ENCODE measurements around the gene ABCB1. TPM values are rescaled to one million over a fixed set of nuclear protein-coding genes. Genes with fewer than 3 reads are reported as not detected.

The ABCB1 gene
- total RNA-seq, 1 donor from 2014 or later, result not detected

- Mint-ChIP-seq H3K9me3 (ENCODE audit: unreplicated experiment) (no peaks in the 10 kb centered on the region), H3K4me3 (ENCODE audit: unreplicated experiment) (no peak overlapping the region), H3K27me3 (ENCODE audit: unreplicated experiment) (peaks cover 5% of the 10 kb centered on the region), H3K27ac (ENCODE audit: unreplicated experiment) (no peak overlapping the region), H3K4me1 (ENCODE audit: unreplicated experiment) (no peaks in the 10 kb centered on the region), H3K36me3 (ENCODE audit: unreplicated experiment) (no peaks in the 10 kb centered on the region)
- DNase-seq (ENCODE audit: extremely low spot score, unreplicated experiment), result no peak
- TF ChIP-seq CTCF (IDR thresholded peaks at IDR 0.05), result no peak
Measured at GRCh38 chr7:87505557-87506245, 95.0 kb downstream of the ABCB1 start.

- H3K27ac Mint-ChIP-seq (ENCODE audit: unreplicated experiment), result no peak overlapping the region
- no peaks in the 10 kb centered on the region for H3K9me3 Mint-ChIP-seq (ENCODE audit: unreplicated experiment)
- no peaks in the 10 kb centered on the region for H3K4me1 Mint-ChIP-seq (ENCODE audit: unreplicated experiment)
Measured at GRCh38 chr7:87505122-87505521, 95.6 kb downstream of the ABCB1 start.

GRCh38 chr7:87499494-87499893 lies 101.2 kb downstream of the ABCB1 start:
- Mint-ChIP-seq H3K36me3 (ENCODE audit: unreplicated experiment) (no peaks in the 10 kb centered on the region), H3K27ac (ENCODE audit: unreplicated experiment) (no peak overlapping the region), H3K4me3 (ENCODE audit: unreplicated experiment) (no peak overlapping the region), H3K4me1 (ENCODE audit: unreplicated experiment) (no peaks in the 10 kb centered on the region), H3K9me3 (ENCODE audit: unreplicated experiment) (no peaks in the 10 kb centered on the region), H3K27me3 (ENCODE audit: unreplicated experiment) (no peaks in the 10 kb centered on the region)
- DNase-seq (ENCODE audit: extremely low spot score, unreplicated experiment), result no peak
- no peak for TF ChIP-seq CTCF (IDR thresholded peaks at IDR 0.05)

More at GRCh38 chr7:87505122-87505521, 95.6 kb downstream of the ABCB1 start:
- Mint-ChIP-seq H3K36me3 (ENCODE audit: unreplicated experiment) (no peaks in the 10 kb centered on the region), H3K4me3 (ENCODE audit: unreplicated experiment) (no peak overlapping the region), H3K27me3 (ENCODE audit: unreplicated experiment) (peaks cover 5% of the 10 kb centered on the region)
- TF ChIP-seq CTCF (IDR thresholded peaks at IDR 0.05), result no peak
- DNase-seq (ENCODE audit: extremely low spot score, unreplicated experiment), result no peak

GRCh38 chr7:87498893-87499292 lies 101.8 kb downstream of the ABCB1 start:
- Mint-ChIP-seq H3K27ac (ENCODE audit: unreplicated experiment) (no peak overlapping the region), H3K27me3 (ENCODE audit: unreplicated experiment) (no peaks in the 10 kb centered on the region), H3K9me3 (ENCODE audit: unreplicated experiment) (no peaks in the 10 kb centered on the region), H3K4me1 (ENCODE audit: unreplicated experiment) (no peaks in the 10 kb centered on the region), H3K36me3 (ENCODE audit: unreplicated experiment) (no peaks in the 10 kb centered on the region), H3K4me3 (ENCODE audit: unreplicated experiment) (no peak overlapping the region)
- DNase-seq (ENCODE audit: extremely low spot score, unreplicated experiment), result no peak
- no peak for TF ChIP-seq CTCF (IDR thresholded peaks at IDR 0.05)

GRCh38 chr7:87497482-87497881 lies 103.2 kb downstream of the ABCB1 start:
- no peak overlapping the region for H3K27ac Mint-ChIP-seq (ENCODE audit: unreplicated experiment)
- no peaks in the 10 kb centered on the region for H3K27me3 Mint-ChIP-seq (ENCODE audit: unreplicated experiment)
- TF ChIP-seq CTCF (IDR thresholded peaks at IDR 0.05), result no peak
- no peaks in the 10 kb centered on the region for H3K9me3 Mint-ChIP-seq (ENCODE audit: unreplicated experiment)
- no peak overlapping the region for H3K4me3 Mint-ChIP-seq (ENCODE audit: unreplicated experiment)
- H3K36me3 Mint-ChIP-seq (ENCODE audit: unreplicated experiment), result no peaks in the 10 kb centered on the region
- no peaks in the 10 kb centered on the region for H3K4me1 Mint-ChIP-seq (ENCODE audit: unreplicated experiment)
- no peak for DNase-seq (ENCODE audit: extremely low spot score, unreplicated experiment)

Data from osteocyte (in vitro differentiated cells).